K562 (cell line): ENCODE results near the gene MLLT1. TPM values are rescaled to one million over a fixed set of nuclear protein-coding genes. Genes with fewer than 3 reads are reported as not detected.

Experiments used
- RREB1 ChIP-seq: fragments of 250-450 bp; sonication (Bioruptor Pico); IDR thresholded peaks from 2 replicates; pipeline ENCODE4 v1.4.0; 2020
- polyA plus RNA-seq, 8 experiments: library from polyadenylated mRNA; depleted of rRNA in 4 of 8; stranded (reverse) in 5 of 8; unstranded in 3 of 8; fragments of >200 nt; fragmentation: Nextera tagmentation in 2 of 8; fragmentation: Illumina TruSeq in 1 of 8; extraction: Ambion mirVana in 2 of 8; extraction: Trizol in 1 of 8; gene quantifications; 2 replicates each; pipeline versions ENCODE4 v1.2.1 to v1.2.3, GENCODE V29; 2011 to 2014; ENCODE audit warnings: inconsistent platforms in 1 of 8, missing spikeins in 1 of 8
- total RNA-seq, 7 experiments: library from RNA; depleted of rRNA in 6 of 7; stranded (reverse); fragments of >200 nt in 6 of 7; fragmentation: Illumina TruSeq in 2 of 7; extraction: Trizol in 2 of 7; gene quantifications; 2 replicates each; pipeline versions ENCODE4 v1.2.1 to v1.2.3, GENCODE V29; 2011 to 2021; ENCODE audit warnings: low replicate concordance in 1 of 7
- TF ChIP-seq, protein P1 (sequence below): fragments of 450-650 bp; IDR thresholded peaks from 2 replicates; pipeline ENCODE4 v1.6.1; 2016; ENCODE audit warnings: mild to moderate bottlenecking

MLLT1 gene
- total and polyA plus RNA-seq, 9 of the 15 experiments (the other 6 are each of a cell fraction or from before 2014, with no cell fraction given), result 0.23 to 63.5 (median 15.4) TPM

GRCh38 chr19:6238643-6239281 is 41.0 kb downstream of the MLLT1 start (continued):
- TF ChIP-seq, protein P1, sequence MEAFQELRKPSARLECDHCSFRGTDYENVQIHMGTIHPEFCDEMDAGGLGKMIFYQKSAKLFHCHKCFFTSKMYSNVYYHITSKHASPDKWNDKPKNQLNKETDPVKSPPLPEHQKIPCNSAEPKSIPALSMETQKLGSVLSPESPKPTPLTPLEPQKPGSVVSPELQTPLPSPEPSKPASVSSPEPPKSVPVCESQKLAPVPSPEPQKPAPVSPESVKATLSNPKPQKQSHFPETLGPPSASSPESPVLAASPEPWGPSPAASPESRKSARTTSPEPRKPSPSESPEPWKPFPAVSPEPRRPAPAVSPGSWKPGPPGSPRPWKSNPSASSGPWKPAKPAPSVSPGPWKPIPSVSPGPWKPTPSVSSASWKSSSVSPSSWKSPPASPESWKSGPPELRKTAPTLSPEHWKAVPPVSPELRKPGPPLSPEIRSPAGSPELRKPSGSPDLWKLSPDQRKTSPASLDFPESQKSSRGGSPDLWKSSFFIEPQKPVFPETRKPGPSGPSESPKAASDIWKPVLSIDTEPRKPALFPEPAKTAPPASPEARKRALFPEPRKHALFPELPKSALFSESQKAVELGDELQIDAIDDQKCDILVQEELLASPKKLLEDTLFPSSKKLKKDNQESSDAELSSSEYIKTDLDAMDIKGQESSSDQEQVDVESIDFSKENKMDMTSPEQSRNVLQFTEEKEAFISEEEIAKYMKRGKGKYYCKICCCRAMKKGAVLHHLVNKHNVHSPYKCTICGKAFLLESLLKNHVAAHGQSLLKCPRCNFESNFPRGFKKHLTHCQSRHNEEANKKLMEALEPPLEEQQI, result no peak
- TF ChIP-seq RREB1, result no peak
